ENCODE data around the gene IARS2.
"Not testable (repeated sequence)": the region's sequence is repeated elsewhere in the genome, so short reads cannot be mapped to it uniquely, and the experiment has no call there.

IARS2 gene

DNA sequence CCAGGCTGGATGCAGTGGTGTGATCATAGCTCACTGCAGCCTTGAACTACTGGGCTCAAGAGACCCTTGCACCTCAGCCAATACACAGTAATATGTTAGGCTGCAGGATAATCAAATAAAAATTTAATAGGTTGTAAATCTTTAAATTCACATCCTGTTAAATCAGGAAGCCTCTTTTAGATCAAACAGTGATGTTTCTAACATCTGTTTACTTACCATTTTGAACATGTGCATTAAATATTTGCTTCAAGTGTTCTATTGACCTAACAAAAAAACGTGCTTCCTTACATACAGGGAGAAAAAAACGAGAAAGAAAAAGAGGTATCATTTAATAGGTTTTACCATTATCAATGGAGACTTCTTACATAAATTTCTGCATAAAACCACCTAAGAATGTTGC lies 70.6 kb downstream of the IARS2 start:
- DNase-seq (ENCODE audit: low read depth), result no peak

DNA sequence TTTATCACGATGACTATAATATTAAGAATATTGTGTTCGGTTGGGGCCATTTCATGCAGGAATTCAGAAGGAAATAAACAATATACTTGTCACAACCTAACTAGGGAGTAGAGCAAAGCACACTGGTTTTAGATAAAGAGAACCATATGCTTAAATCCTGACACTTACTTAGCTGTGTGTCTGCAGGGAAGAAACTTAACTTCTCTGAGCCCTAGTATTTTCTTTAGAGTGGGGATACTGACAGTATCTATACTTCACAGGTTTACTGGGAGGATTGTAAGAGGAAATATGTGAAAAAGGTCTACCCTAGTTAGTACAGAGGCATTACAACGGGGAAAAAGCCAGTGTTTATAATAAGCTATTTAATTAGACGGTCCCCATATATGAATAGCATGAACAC lies 72.9 kb downstream of the IARS2 start:
- DNase-seq (ENCODE audit: low read depth), result no peak

DNA sequence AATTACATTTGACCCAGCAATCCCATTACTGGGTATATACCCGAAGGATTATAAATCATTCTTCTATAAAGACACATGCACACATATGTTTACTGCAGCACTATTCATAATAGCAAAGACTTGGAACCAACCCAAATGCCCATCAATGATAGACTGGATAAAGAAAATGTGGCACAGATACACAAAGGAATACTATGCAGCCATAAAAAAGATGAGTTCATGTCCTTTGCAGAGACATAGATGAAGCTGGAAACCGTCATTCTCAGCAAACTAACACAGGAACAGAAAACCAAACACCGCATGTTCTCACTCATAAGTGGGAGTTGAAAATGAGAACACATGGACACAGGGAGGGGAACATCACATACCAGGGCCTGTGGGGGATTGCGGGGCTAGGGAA lies 76.0 kb downstream of the IARS2 start:
- not testable (repeated sequence) for DNase-seq (ENCODE audit: low read depth)

DNA sequence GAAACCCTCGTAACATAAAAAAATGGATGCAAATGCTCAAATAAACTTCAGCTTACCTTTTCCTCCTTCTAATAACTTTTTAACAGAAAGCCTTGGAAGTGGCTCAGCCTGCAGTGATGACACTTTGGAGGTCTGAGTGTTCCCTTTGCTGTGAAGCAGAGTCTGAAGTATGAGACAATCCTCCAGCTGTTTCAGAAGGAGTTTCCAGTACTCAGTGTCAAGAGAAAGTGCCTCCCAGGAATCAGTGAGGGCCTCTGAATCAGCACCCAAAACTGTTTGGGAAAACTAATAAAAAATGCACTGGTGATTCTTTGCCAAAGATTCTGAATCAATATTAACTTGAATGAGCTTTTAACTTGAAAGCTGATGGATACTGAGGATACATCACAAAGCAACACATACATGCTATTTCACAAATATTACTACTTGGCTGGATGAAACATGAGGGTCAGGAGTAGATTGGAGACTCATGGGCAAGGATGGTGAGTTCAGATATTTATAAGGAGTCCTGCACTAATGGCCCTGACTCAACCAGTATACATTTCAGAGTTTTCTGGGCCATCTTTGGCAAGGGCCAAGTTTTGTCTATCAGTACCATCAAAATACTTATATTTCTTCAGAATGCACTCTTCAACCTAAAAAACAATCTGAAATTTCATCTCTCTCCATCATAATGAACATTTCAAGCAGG lies 77.0 kb downstream of the IARS2 start:
- no peak for DNase-seq (ENCODE audit: low read depth)

DNA sequence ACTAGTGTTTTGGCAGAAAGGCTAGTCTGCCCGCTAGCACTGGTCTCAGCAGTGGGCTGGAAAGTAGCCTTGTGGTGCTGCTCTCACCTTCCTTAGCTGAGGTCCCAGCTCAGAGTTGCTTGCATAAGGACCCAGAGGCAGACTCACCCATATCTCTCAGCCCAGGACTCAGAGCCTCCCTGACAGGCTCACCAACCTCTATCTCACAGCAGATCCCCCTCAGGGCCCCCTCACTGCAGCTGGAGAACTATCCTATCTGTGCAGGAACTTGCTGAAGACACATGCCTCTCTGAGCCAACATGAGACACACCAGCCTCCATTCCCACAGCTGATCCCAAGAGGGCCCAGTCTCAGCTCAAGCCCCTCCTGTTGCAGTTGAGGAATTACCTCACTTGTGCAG lies 82.6 kb downstream of the IARS2 start:
- DNase-seq (ENCODE audit: low read depth), result no peak

DNA sequence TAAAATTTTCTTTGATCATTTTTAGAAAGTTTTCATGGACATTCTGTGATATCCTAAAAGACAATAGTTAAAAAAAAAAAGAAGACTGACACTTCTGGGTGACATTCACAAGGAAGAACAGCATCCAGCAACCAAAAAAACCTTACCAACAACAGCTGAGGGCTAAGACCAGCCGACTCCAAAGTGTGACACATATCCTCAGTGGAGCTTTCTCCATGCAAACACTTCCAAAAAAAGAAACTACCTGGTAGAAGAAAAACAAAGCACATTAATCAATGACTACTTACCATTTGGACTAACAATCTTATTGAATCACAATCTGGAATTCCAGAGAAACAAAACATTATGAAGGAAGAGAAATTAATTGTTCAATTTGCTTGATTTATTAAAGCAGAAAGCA lies 88.2 kb downstream of the IARS2 start:
- no peak for DNase-seq (ENCODE audit: low read depth)

DNA sequence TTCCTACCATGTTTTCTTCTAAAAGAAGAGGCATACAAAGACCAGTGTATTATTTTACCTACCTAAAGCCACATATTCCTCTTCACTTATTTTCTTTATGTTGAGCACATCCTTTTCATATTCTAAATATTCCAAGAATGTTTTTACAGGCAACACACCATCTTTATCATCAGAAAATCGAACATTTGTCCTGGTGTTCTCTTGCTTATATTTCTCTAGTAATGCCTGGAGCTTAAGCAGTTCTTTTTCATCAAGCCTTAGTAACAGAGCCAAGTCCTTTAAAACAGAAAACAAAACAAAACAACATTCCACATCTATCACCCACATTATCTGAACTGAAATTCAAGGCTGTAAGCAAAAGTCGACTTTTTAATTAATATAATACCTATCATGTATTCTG lies 88.7 kb downstream of the IARS2 start:
- DNase-seq (ENCODE audit: low read depth), result no peak

DNA sequence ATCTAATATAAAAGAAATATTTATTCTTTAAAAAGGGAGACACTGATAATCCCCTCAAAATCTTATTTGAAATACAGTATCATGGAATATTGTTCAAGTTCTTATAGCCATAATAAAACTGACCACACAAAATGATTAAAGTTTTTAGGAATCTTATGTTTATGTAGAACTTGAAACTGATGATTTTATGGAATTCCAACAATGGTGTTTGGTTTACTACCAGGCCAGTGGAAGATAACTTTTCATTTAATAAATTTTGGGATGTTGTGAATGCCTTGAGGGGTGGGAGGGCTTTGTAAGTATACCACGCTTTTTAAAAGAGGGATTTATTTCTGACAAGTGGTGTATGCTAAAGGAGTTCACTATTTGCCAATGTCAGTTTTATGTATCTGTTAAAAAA lies 90.6 kb downstream of the IARS2 start:
- DNase-seq (ENCODE audit: low read depth), result no peak

DNA sequence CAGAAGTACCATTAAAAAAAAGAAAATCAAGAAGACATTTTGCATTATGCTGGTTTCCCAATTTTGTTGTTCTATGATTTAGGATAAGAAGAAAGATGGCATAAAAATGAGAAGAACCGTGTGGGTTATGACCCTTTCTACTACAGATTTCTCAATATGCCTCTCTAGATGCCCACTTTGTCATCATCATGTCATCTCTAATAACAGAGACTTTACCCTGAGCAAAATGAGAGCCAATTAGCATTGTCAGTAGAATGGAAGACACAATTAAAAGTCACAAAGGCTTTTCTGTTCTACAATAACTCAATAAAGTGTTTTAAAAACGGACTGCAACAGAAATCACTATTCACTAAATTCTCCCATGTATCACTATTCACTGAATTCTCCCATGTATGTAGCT lies 92.8 kb downstream of the IARS2 start:
- no peak for DNase-seq (ENCODE audit: low read depth)

DNA sequence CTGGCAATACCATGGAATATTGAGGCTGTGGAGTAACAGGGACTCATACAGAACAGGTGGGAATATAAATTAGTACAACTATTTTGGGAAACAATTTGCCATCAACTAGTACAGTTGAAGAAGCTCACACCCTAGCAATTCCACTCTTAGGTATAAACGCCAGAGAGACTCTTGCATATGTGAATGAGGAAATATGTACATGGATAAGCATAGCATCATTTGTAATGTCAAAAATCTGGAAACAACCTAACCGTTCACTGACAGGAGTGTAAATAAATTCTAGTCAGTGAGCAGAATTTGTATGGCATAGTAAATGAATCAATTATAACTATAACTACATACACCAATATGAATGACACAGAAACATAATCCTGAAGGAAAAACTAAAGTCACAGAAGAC lies 94.6 kb downstream of the IARS2 start:
- DNase-seq (ENCODE audit: low read depth), result no peak

DNA sequence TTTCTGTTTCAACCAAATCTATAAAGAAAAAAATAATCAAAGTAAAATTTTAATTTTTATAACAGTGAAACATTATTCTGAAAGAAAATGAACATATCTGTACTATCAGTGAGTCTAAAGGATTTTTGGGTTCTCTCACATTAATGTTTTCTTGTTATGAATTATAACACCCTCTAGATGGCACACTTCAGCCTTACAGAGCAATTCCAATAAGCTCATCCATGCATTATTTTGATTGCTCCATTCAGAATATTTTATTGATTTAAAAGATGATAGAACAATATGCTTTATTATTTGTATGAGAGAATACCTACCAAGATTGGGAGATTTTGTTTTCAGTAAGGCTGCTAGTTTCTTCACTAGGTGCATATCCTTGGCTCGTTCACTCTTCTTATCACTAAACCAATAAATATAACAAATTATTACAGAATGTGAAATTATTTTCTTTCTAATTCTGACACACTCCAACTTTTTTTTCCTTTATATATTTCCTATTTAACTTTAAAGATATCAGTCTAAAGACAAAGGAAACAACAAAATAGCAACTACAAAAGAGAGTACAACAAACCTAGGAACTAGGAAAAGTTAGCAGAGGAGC lies 95.9 kb downstream of the IARS2 start:
- DNase-seq (ENCODE audit: low read depth), result no peak

DNA sequence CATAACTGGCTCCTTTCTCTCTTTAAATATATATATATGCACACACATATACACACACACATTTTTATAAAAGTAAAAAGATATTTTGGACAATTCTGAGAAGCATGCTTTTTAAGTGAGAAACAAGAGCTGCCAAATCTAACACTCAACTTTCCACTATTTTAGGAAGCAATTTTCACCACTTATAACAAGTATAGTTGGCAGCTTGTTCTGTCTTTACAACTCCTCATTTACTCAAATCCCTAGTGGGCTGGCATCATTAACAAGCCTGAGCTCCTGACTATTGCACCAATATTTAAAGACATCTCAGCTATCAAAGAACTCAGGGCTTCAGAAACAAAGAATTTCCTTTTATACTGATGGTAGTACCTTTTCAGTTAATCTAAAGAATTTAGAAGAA lies 101.8 kb downstream of the IARS2 start:
- DNase-seq (ENCODE audit: low read depth), result no peak
